ENCODE measurements around the gene TMPRSS7.

GRCh38 chr3:111993038-111993437 is 41.5 kb upstream of the TMPRSS7 start:
- no peak for TF ChIP-seq POLR2A (IDR thresholded peaks at IDR 0.05)
- TF ChIP-seq POLR2AphosphoS5 (IDR thresholded peaks at IDR 0.05): no peak
